GM12892 (cell line): Measurements from ENCODE around the gene TEX52.

Experiments
- POLR2A ChIP-seq: IDR thresholded peaks from 2 replicates; pipeline ENCODE4 v1.6.1; 2011; ENCODE audit warnings: low read depth, low read length, control low read depth
- TAF1 ChIP-seq: IDR thresholded peaks from 2 replicates; pipeline ENCODE4 v1.6.1; 2011; ENCODE audit warnings: low read depth, mild to moderate bottlenecking, control low read depth, low read length, borderline replicate concordance

DNA sequence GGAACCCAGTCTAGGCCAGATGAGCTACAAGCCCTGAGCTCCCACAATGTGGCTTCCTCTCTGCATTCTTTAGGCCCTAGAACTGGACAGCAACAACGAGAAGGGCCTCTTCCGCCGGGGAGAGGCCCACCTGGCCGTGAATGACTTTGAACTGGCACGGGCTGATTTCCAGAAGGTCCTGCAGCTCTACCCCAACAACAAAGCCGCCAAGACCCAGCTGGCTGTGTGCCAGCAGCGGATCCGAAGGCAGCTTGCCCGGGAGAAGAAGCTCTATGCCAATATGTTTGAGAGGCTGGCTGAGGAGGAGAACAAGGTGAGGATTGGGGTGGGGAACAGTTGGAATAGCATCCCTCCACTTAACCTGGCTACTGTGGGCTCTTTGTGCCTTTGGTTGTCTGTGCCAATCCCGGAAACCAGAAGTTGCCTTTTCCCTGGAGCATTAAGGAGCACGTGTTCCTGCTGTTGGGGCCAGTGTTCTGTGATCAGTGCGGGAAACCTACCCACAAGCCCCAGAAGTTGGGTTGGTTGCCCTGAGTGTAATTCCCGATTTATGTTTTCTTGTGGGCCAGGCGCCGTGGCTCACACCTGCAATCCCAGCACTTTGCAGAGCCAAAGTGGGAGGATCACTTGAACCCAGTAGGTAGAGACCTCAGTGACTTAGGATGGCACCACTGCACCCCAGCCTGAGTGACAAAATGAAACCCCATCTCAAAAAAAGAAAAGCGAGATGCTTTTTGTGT lies 55.6 kb downstream of the TEX52 start:
- TF ChIP-seq POLR2A (no peak), TAF1 (no peak)
